ENCODE results near the gene ZNF69. TPM values are rescaled to one million over a fixed set of nuclear protein-coding genes. Genes with fewer than 3 reads are reported as not detected.
"Not testable (repeated sequence)": the region's sequence is repeated elsewhere in the genome, so short reads cannot be mapped to it uniquely, and the experiment has no call there.

Gene ZNF69
- total RNA-seq, 1 experiment from 2014 or later, result not detected

DNA sequence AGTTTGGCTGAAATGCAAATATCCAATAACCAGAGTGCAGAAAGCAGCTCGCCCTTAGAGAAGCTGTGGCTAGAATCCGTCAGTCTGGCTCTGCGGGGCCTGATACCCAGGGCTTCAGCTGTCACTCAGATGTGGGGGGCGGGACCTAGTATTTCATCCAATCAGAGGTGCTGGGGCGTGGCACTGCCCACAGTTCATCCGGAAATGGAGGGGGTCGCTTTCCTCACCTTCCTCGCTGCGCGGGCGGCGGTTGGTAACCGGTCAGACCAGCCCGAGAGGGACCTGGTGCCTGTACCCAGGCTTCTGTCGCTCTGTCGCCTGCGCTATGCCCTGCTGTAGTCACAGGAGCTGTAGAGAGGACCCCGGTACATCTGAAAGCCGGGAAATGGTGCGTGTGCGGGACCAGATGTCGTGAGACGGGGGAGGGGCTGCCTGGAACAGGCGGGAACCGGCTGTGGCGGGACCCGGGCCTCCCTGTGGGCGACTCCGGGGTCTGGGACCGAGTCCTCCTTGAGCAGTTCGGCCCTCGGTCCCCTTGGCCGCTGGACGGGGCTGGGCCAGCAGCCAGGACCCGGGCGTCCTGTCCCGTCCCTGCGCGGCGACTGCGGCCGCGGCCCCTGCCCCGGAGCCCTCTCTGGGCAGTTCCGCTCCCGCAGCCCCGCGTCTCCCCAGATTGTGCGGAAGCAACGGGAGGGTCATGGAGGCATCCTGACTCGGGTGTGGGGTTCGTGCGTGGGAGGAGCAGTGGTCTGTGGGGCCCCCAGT, 37.5 kb downstream of the ZNF69 start, which contains the start of gene ZNF700:
ZNF700 (plus strand) TSS at position 222 of the 765 bp plus-strand sequence; CDS start at position 326, 104 bp downstream.
- TF ChIP-seq, protein P1, sequence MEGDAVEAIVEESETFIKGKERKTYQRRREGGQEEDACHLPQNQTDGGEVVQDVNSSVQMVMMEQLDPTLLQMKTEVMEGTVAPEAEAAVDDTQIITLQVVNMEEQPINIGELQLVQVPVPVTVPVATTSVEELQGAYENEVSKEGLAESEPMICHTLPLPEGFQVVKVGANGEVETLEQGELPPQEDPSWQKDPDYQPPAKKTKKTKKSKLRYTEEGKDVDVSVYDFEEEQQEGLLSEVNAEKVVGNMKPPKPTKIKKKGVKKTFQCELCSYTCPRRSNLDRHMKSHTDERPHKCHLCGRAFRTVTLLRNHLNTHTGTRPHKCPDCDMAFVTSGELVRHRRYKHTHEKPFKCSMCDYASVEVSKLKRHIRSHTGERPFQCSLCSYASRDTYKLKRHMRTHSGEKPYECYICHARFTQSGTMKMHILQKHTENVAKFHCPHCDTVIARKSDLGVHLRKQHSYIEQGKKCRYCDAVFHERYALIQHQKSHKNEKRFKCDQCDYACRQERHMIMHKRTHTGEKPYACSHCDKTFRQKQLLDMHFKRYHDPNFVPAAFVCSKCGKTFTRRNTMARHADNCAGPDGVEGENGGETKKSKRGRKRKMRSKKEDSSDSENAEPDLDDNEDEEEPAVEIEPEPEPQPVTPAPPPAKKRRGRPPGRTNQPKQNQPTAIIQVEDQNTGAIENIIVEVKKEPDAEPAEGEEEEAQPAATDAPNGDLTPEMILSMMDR (IDR thresholded peaks at IDR 0.05; ENCODE audit: unreplicated experiment), result no peak
- peak; percentile 97 for DNase-seq (ENCODE audit: unreplicated experiment)
- intact Hi-C loops (cut with micrococcal nuclease), result no loop called here
- Mint-ChIP-seq H3K27ac (ENCODE audit: low read depth, unreplicated experiment) (peak within 1 kb of the TSS; percentile 39), H3K27me3 (ENCODE audit: insufficient read depth, unreplicated experiment) (no peaks in the 10 kb centered on the region), H3K36me3 (ENCODE audit: insufficient read depth, unreplicated experiment) (peaks cover 4% of the 10 kb centered on the region), H3K4me3 (ENCODE audit: unreplicated experiment) (peak within 1 kb of the TSS; percentile 82), H3K9me3 (ENCODE audit: unreplicated experiment) (no peaks in the 10 kb centered on the region), H3K4me1 (ENCODE audit: insufficient read depth, unreplicated experiment) (peaks cover 16% of the 10 kb centered on the region)
- CTCF ChIA-PET, result interaction anchor here (0.5 to 6.3 kb wide), 14 partner anchors 10 to 1266 kb away, joined by 3 to 142 read pairs (median 4); partner anchors contain the start of genes ZNF20 and ZNF491
- POLR2A ChIA-PET, result interaction anchor here (0.6 to 4.8 kb wide), 9 partner anchors 63 to 996 kb away, joined by 3 to 67 read pairs (median 4); partner anchors contain the start of genes ZNF136, ZNF20, ZNF490 and ZNF791
- TSS peak; percentile 50 for BruUV-seq (replicated peaks)

DNA sequence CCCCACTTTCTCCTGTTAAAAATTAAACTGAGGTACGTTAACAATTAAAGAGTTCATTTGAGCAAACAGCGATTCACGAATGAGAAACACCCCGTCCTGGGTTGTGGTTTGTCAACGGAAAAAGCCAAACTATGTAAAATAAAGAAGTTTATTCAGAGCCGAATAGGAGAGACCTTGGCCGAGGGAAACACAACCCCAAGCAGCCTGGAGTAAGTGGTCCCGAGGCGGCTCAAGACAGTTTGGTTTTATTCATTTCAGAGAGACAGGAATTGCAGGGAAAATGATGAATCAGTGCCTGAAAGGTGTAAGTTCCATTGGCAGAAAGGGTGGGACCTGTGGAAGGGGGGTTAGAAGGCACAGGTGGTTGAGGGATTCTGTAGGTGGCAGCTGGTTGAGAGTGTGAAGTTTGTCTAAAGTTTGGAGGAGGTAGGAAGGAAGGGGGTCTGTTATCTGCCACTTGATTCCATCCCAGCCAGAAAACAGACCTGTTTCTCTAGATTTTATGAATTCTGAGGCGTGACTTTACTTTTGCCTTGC, 38.1 kb downstream of the ZNF69 start:
- Mint-ChIP-seq H3K27ac (ENCODE audit: low read depth, unreplicated experiment) (peak overlapping the region; percentile 39), H3K4me1 (ENCODE audit: insufficient read depth, unreplicated experiment) (peaks cover 16% of the 10 kb centered on the region), H3K4me3 (ENCODE audit: unreplicated experiment) (peak overlapping the region; percentile 82)
- H3K9me3 Mint-ChIP-seq (ENCODE audit: unreplicated experiment); H3K27me3 Mint-ChIP-seq (ENCODE audit: insufficient read depth, unreplicated experiment); DNase-seq (ENCODE audit: unreplicated experiment); BruUV-seq (replicated peaks); H3K36me3 Mint-ChIP-seq (ENCODE audit: insufficient read depth, unreplicated experiment); intact Hi-C loops (cut with micrococcal nuclease): not testable (repeated sequence)
- CTCF ChIA-PET, result interaction anchor here (0.6 to 6.3 kb wide), 4 partner anchors 61 to 183 kb away, joined by 3 to 142 read pairs (median 12); partner anchors contain the start of gene ZNF491
- POLR2A ChIA-PET, result interaction anchor here (4.6 to 4.8 kb wide), 2 partner anchors 62 to 215 kb away, joined by 42 to 67 read pairs; partner anchors contain the start of gene ZNF20

DNA sequence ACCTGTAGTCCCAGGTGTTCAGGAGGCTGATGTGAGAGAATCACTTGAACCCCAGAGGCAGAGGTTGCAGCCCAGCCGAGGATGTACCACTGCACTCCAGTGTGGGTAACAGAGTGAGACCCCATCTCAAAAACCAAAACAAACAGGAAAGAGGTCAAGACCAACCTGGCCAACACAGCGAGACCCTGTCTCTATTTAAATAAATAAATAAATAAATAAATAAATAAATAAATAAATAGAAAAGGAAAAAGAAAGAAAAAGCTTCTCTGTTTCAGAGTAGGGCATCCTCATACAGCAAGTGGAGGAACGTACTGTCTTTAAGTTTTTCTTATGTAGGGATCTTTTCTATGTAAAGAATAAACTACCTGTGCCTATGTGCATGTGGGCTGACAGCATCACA, 39.6 kb downstream of the ZNF69 start:
- TF ChIP-seq, protein P1 (IDR thresholded peaks at IDR 0.05; ENCODE audit: unreplicated experiment), result no peak

DNA sequence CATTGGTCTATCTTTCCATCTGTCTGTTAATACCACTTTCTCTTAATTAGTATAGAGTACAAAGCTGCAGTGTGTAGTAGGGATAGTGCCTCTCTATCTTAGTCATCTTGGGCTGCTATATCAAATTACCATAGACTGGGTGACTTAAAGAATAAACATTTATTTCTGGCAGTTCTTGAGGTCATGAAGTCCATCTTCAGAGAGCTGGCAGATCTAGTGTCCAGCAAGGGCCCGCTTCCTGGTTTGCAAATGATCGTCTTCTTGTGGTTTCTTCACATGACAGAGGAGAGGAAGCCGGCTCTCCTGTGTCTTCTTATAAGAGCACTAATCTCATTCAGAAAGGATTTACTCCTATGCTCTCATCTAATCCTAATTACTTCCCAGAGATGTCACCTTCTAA, 43.5 kb downstream of the ZNF69 start:
- POLR2A ChIA-PET, result no interaction called here
- TF ChIP-seq, protein P1 (IDR thresholded peaks at IDR 0.05; ENCODE audit: unreplicated experiment), result no peak
- H3K9me3 Mint-ChIP-seq (ENCODE audit: unreplicated experiment), result no peaks in the 10 kb centered on the region
- H3K4me1 Mint-ChIP-seq (ENCODE audit: insufficient read depth, unreplicated experiment), result peaks cover under 1% of the 10 kb centered on the region
- CTCF ChIA-PET, result no interaction called here
- H3K36me3 Mint-ChIP-seq (ENCODE audit: insufficient read depth, unreplicated experiment), result peaks cover 21% of the 10 kb centered on the region
- no peak overlapping the region for H3K27ac Mint-ChIP-seq (ENCODE audit: low read depth, unreplicated experiment)
- H3K27me3 Mint-ChIP-seq (ENCODE audit: insufficient read depth, unreplicated experiment), result no peaks in the 10 kb centered on the region
- intact Hi-C loops (cut with micrococcal nuclease), result no loop called here
- H3K4me3 Mint-ChIP-seq (ENCODE audit: unreplicated experiment), result no peak overlapping the region
- BruUV-seq (replicated peaks), result no TSS peak
- DNase-seq (ENCODE audit: unreplicated experiment), result no peak

More for the DNA sequence above, 39.6 kb downstream of the ZNF69 start:
- Mint-ChIP-seq H3K36me3 (ENCODE audit: insufficient read depth, unreplicated experiment) (peaks cover 4% of the 10 kb centered on the region), H3K27me3 (ENCODE audit: insufficient read depth, unreplicated experiment) (no peaks in the 10 kb centered on the region), H3K27ac (ENCODE audit: low read depth, unreplicated experiment) (no peak overlapping the region), H3K4me1 (ENCODE audit: insufficient read depth, unreplicated experiment) (peaks cover 16% of the 10 kb centered on the region), H3K9me3 (ENCODE audit: unreplicated experiment) (no peaks in the 10 kb centered on the region), H3K4me3 (ENCODE audit: unreplicated experiment) (no peak overlapping the region)
- POLR2A ChIA-PET, result interaction anchor here (1.7 to 4.8 kb wide), 2 partner anchors 41 to 61 kb away, joined by 6 to 67 read pairs; no protein-coding TSS in a partner anchor
- BruUV-seq (replicated peaks), result no TSS peak
- intact Hi-C loops (cut with micrococcal nuclease), result no loop called here
- CTCF ChIA-PET, result interaction anchor here (0.8 kb wide), 1 partner anchor 62 kb away, joined by 3 read pairs; no protein-coding TSS in a partner anchor
- no peak for DNase-seq (ENCODE audit: unreplicated experiment)
